ENCODE results near the gene CCDC6.
A peak's percentile ranks its signal among the peaks of the same experiment; 100 is the strongest.
"Not testable (repeated sequence)": the region's sequence is repeated elsewhere in the genome, so short reads cannot be mapped to it uniquely, and the experiment has no call there.

The CCDC6 gene

DNA sequence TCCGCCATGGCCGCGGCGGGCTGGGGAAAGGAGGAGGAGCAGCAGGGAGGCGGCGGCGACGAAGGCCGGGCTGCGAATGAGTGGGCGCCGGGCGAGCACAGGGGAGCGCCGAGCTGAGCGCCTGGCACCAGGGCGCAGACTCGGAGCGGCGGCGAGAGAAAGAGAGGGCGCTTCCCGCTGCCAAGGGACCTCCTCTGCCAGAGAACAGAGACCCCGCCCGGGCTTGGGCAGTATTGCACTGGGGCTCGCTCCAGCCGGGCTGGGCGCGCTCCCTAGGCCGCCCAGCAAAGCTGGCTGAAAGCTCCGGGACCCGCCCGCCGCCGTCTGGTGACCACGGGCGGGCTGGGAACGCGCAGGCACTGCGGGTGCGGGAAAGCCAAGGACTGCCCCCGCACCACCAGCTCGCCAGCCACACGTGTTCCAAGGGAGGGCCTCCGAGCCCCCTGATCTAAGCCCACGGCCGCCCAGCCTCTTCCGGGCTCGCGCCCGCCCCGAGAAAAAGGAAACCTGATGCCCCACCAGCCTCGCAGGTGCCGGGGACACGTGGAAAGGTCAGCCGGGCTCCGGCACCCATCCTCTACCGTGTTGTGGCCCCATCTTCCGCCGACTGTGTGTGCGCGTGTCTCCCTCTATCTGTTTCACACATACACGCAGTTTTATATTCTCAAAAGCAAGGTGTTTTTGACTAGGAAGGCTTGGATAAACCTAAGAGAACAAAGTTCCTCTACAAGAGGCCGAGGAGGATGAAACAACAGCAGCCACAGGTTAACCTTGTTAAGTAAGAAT is at the start of gene CCDC6:
Gene CCDC6, minus strand, starts transcription at position 140 of the 786 bp plus-strand sequence. Its CDS starts 132 bp downstream, at position 8.
- peak; percentile 94 for DNase-seq

DNA sequence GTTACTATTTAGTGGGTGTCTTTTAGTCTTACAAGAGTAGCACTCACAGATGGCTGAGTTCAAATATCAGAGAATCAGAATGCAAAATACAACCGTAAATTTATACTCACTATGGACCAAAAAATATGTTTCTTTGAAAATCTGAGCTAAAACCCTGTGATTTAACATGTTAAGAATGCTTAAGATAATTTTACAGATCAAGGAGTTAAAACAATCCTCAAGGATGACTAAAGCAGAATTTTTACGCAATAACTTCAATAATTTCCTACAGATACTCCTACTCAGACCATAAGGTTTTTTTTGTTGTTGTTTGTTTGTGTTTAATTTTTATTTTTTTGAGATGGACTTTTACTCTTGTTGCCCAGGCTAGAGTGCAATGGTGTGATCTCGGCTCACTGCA is 47.9 kb upstream of the CCDC6 start:
- no peak for DNase-seq

DNA sequence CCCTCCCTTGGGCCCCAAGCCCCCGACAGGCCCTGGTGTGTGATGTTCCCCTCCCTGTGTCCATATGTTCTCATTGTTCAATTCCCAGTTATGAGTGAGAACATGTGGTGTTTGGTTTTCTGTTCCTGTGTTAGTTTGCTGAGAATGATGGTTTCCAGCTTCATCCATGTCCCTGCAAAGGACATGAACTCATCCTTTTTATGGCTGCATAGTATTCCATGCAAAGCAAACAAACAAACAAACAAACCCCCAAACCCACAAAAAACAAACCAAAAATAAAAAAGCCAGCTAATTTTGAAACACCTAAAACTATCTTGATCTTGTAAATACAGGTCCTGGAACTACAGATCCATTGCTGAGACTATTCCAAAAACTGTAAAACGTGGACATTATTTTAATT is 47.4 kb upstream of the CCDC6 start:
- DNase-seq, result not testable (repeated sequence)

GRCh38 chr10:59950105-59950504 is 43.7 kb upstream of the CCDC6 start:
- DNase-seq, result no peak

- no peak for DNase-seq
These were observed 43.3 kb upstream of the CCDC6 start for GRCh38 chr10:59949608-59950007.

DNA sequence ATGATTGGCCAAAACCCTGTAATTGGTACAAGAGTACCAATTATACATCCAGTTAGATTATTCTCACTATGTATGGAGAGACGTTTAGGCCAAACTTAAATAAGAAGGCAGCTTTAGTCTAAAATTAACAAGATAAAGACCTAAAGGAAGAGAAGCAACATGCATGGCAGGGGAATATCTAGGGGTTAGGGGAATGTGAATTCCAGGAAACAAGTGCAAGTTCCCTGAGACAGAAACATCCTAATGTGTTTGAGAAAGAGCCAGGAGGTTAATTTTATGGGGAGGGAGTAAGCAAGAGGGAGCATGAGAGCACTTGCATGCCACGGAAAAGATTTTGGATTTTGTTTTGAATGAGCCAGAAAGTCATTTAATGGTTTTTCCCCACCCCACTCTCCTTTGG is 39.6 kb upstream of the CCDC6 start:
- no peak for DNase-seq

DNA sequence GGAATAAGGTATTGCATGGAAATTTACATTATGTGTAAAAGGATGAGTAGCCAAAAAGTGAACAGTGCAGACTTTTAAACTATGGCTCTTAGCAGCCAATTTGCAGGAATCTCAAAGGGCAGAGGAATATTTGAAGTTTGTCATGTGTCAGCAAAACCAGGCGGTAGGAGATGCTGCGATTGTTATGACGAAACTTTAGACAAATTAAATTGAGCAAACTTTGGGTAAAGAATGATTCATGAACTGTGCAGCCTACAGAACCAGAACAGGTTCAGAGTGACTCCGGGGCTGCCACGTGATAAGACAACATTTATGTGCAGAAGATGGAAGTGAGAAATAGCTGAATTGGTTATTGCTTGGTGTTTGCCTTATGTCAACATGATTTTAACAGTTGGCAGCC is 39.2 kb upstream of the CCDC6 start:
- no peak for DNase-seq

- no peak for DNase-seq
These were observed 38.1 kb upstream of the CCDC6 start for GRCh38 chr10:59944339-59944935.

DNA sequence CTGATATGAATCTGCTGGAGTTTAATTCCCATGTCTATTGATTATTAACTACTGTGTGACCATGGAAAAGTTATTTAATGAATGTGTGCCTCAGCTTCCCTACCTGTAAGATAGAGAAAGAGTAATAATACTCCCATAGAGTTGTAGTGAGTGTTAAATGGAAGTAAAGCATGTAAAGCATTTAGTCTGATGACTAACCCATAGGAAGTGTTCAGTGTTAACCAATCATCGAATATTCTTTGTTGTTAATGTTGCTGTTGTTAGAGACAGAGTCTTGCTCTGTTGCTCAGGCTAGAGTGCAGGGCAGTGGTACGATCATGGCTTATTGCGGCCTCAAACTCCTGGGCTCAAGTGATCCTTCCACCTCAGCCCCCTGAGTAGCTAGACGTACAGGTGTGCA is 36.2 kb upstream of the CCDC6 start:
- DNase-seq, result no peak

GRCh38 chr10:59937720-59938119 is 31.4 kb upstream of the CCDC6 start:
- no peak for DNase-seq

DNA sequence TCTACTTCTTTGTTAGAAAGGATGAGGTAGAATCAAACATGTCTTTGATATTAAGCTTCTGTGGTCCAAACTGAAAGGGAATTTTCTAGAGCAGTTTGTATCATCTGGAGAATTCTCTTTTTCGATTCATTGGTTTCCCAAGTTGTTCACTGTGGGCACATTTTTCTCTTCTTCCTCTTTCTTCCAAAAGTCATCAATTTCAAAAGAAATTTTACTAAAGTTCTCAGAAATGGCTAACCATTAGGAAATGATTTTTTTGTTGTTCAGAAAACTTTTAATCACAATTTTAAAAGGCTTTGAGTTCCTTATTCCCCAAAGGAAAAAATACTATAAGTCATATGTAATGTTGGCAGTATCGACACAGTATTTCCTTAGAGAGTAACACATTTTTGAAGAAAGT is 28.3 kb upstream of the CCDC6 start:
- no peak for DNase-seq

- DNase-seq, result not testable (repeated sequence)
These were observed 24.6 kb upstream of the CCDC6 start for GRCh38 chr10:59930788-59931521.

- no peak for DNase-seq
These were observed 19.7 kb upstream of the CCDC6 start for GRCh38 chr10:59926086-59926485.

DNA sequence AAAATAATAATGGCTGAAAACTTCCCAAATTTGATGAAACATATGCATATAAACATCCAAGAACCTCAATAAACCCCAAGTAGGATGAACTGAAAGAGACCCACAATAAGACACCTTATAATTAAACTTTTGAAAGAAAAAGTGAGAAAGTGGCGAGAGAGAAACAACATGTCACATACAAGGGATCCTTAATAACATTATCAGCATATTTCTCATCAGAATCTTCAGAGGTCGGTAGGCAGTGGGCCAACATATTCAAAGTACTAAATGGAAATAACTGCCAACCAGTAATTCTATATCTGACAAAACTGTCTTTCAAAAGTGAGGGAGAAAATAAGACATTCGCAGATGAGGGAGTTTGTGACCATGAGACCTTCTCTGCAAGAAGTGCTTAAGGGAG is 16.6 kb upstream of the CCDC6 start:
- no peak for DNase-seq

- DNase-seq, result no peak
These were observed 11.6 kb upstream of the CCDC6 start for GRCh38 chr10:59917922-59918321.

GRCh38 chr10:59913547-59914237 is 7.3 kb upstream of the CCDC6 start:
- DNase-seq, result no peak

DNA sequence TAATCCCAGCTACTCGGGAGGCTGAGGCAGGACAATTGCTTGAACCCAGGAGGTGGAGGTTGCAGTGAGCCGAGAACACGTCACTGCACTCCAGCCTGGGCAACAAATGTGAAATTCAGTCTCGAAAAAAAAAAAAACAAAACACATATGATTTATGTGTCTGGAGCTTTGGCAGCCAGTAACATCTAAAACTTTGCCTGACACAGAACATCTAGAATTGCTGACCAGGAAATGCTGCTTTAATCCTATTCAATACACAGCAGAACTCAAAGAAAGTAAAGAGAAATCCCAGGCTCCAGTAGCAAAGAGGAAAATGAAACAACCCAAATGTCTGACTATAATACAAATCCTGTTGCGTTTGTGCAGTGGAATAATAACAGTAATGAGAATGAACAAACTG is 4.5 kb upstream of the CCDC6 start:
- no peak for DNase-seq

DNA sequence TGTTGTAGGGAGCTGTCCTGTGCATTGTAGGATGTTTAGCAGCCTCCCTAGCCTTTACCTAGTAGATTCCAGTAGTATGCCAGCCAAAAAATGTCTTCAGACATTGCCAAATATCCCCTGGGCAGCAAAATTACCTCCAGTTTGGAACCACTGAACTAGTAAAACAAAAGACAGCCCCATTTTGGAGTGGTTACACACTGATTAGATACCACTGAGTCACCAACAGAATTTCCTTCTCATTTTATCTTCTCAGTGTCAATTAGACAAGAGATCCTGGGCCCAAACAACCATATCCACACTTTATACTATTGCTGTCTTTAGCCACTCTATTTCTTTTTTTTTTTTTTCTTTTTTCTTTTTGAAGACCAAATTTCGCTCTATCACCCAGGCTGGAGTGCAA is 3.5 kb upstream of the CCDC6 start:
- no peak for DNase-seq

DNA sequence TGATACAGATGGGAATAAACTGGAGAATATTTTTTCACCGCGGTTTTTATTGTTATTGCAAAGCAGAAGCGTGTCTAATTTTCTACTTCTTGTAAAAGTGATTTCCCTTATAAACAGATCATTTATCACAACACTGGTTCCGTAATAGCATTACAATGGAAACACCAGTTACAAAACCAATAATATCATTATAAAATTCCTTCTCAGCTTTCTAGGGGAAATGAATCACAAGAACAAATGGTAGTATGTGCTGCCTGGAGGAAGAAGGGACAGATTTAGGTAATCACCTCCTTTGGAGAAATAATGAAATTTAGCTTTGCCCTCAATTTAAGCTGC is 2.4 kb upstream of the CCDC6 start:
- DNase-seq, result no peak

DNA sequence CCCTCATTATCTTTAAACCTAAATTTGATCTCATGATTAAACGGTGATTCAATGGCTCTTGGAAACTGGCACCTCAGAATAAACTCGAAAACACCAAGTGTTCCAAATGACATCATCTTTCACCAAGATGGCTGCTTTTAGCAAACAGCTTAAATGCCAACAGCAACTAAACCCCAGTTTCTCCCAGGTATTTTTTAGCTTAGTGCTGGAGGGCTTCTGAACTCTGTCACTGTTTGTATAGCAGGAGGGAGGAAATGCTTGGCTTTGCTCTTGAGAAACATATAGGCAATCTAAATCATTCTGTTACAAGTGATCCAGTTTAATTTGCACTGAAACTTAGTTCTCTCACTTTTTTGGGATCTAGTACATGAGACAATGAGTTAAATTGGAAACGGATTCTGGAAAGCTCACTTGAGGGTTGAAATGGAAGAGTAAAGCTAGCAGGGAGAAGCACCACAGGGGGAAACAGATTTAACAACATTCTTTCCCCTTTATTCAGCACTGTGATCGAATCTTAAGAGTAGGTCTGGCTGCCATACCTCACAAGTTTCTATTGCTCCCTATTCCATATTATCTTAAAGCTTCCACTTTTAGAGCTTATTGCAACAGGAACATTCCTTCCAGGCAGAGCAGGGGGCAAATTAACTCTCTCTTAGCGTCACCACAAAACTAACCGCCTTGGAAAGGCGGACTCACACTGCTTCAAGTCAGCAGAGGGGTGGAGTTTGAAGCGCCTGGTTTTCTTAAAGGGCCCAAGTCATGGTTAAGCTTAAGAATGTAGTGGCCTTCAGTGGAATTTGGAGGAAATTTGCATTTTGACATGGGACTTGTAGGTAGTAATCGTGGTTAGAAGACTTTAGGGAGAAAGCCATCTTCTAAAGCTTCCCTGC is 1.8 kb upstream of the CCDC6 start:
- peak; percentile 81 for DNase-seq

- no peak for DNase-seq
These were observed 1.2 kb upstream of the CCDC6 start for GRCh38 chr10:59907537-59907917.

DNA sequence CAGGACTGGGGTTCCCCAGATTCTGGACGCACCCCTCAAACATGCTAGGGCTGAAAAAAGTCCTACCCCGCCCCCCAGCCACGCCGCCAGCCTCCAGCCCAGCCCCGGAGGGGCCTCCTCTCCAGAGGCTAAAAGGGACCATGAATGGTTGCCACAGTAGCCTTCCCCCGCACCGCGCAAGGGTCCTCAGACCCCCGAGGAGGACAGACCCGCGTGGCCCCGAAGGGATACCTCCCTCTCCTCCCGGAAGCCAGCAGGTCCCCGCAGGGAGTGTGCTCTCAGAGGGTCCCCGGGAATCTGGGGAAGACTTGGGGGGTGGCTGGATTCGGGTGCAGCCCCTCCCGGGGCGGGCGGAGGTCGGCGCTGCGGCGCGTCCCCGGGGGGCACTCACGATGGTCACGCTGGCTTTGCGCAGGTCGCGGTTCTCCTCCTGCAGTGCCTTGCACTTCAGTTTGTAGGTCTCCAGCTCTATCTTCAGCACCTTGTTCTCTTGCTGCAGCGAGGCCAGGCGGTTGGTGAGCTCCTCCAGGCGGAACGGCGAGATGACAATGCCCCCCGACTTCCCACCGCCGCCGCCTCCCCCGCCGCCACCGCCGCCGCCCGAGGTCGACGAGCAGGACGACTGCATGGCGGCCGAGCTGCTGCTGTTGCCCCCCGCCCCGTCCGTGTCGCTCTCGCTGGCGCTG is 482 bp downstream of the CCDC6 start:
- no peak for DNase-seq

Data from femur (tissue), 1 donor.